A549 (cell line): Measurements from ENCODE around the gene CCS. TPM values are rescaled to one million over a fixed set of nuclear protein-coding genes. Genes with fewer than 3 reads are reported as not detected.
"Not testable (repeated sequence)": the region's sequence is repeated elsewhere in the genome, so short reads cannot be mapped to it uniquely, and the experiment has no call there.

Experiments
- ATAC-seq, 2 experiments: fragments of 200-7000 bp in 1 of 2; fragments of >200 bp in 1 of 2; cut with Nextera tagmentation in 1 of 2; cut with Tn5 transposase in 1 of 2; 3 replicates each; pipeline versions ENCODE4 v1.8.0 to v1.9.1; 2018 to 2020; ENCODE audit warnings: mild to moderate bottlenecking in 1 of 2, moderate library complexity in 1 of 2
- CTCF ChIA-PET: fragments of 300-600 bp; sonication (Branson Sonifier 250); formaldehyde crosslinking; extraction: SDS; loops from one replicate; lab custom pipeline; 2021; ENCODE audit warnings: antibody characterized with exemption, inconsistent platforms; lab: Yijun Ruan, JAX
- POLR2A ChIA-PET: fragments of 350-600 bp; formaldehyde crosslinking; extraction: SDS; loops from one replicate; lab custom pipeline; 2021; ENCODE audit warnings: antibody characterized with exemption, inconsistent platforms; lab: Yijun Ruan, JAX
- DNase-seq, 2 experiments: peaks; one replicate each; pipeline versions ENCODE4 v3.0.0 to v3.0.0-alpha.2; 2011 to 2016; ENCODE audit warnings: low read depth in 1 of 2, low spot score in 1 of 2
- FAIRE-seq: peaks from 2 replicates; lab custom pipeline; 2011; peaks lifted over from hg19 to GRCh38; lab: Jason Lieb, UNC
- H3K27ac ChIP-seq, 2 experiments: fragments of >200 bp; sonication (Bioruptor Twin); formaldehyde crosslinking; 3 replicates each; pipeline ENCODE4 v1.5.1; 2016 to 2017
- H3K4me1 ChIP-seq: fragments of >200 bp; sonication (Bioruptor Twin); formaldehyde crosslinking; 3 replicates; pipeline ENCODE4 v1.6.1; 2016
- H3K4me2 ChIP-seq: fragments of >200 bp; sonication (Bioruptor Twin); formaldehyde crosslinking; 3 replicates; pipeline ENCODE4 v1.6.1; 2016
- H3K4me3 ChIP-seq: fragments of >200 bp; sonication (Bioruptor Twin); formaldehyde crosslinking; 3 replicates; pipeline ENCODE4 v1.5.1; 2016
- H3K9me3 ChIP-seq: fragments of >200 bp; sonication (Bioruptor Twin); formaldehyde crosslinking; 3 replicates; pipeline ENCODE4 v1.6.1; 2016
- BHLHE40 ChIP-seq: IDR thresholded peaks from 2 replicates; pipeline ENCODE4 v1.6.1; 2012; ENCODE audit warnings: low read depth, low read length, inconsistent platforms
- CBX8 ChIP-seq: fragments of 200-600 bp; sonication (generic); IDR thresholded peaks from 2 replicates; pipeline ENCODE4 v1.6.1; 2016
- CEBPB ChIP-seq, 2 experiments: fragments of >200 bp in 1 of 2; sonication (Bioruptor Twin) in 1 of 2; formaldehyde crosslinking in 1 of 2; IDR thresholded peaks; 2 replicates each; pipeline ENCODE4 v1.6.1; 2012 to 2016
- CTCF ChIP-seq: fragments of >200 bp; sonication (Bioruptor Twin); formaldehyde crosslinking; IDR thresholded peaks from 3 replicates; pipeline ENCODE4 v1.5.1; 2016
- EHMT2 ChIP-seq: fragments of 200-600 bp; sonication (generic); IDR thresholded peaks from 2 replicates; pipeline ENCODE4 v1.6.1; 2016; ENCODE audit warnings: antibody characterized with exemption, low read depth, mild to moderate bottlenecking, moderate library complexity
- EP300 ChIP-seq, 2 experiments: fragments of >200 bp; sonication (Bioruptor Twin); formaldehyde crosslinking; IDR thresholded peaks; 2 replicates in 1 of 2; 3 replicates in 1 of 2; pipeline ENCODE4 v1.6.1; 2016 to 2017
- FOSB ChIP-seq: fragments of 250-450 bp; sonication (Bioruptor Pico); IDR thresholded peaks from 2 replicates; pipeline ENCODE4 v1.5.0; 2020; ENCODE audit warnings: mild to moderate bottlenecking, moderate library complexity
- FOSL2 ChIP-seq, 2 experiments: fragments of 450-650 bp in 1 of 2; fragments of >200 bp in 1 of 2; sonication (Bioruptor Twin) in 1 of 2; formaldehyde crosslinking; IDR thresholded peaks; 2 replicates each; pipeline versions ENCODE4 v1.5.0 to v1.6.1; 2016 to 2020; ENCODE audit warnings: mild to moderate bottlenecking in 1 of 2, moderate library complexity in 1 of 2
- GATA3 ChIP-seq: IDR thresholded peaks from 2 replicates; pipeline ENCODE4 v1.6.1; 2012; ENCODE audit warnings: borderline replicate concordance
- HES2 ChIP-seq: fragments of >200 bp; sonication (Bioruptor Twin); formaldehyde crosslinking; IDR thresholded peaks from 2 replicates; pipeline ENCODE4 v1.6.1; 2016
- HMGXB4 ChIP-seq: fragments of 250-450 bp; sonication (Bioruptor Pico); IDR thresholded peaks from 2 replicates; pipeline ENCODE4 v1.5.0; 2021; ENCODE audit warnings: mild to moderate bottlenecking, moderate library complexity, borderline replicate concordance
- HOXA7 ChIP-seq: fragments of 250-450 bp; sonication (Bioruptor Pico); IDR thresholded peaks from 2 replicates; pipeline ENCODE4 v1.5.0; 2020; ENCODE audit warnings: mild to moderate bottlenecking, moderate library complexity
- HOXB5 ChIP-seq: fragments of 250-450 bp; sonication (Bioruptor Pico); IDR thresholded peaks from 2 replicates; pipeline ENCODE4 v1.5.0; 2020; ENCODE audit warnings: mild to moderate bottlenecking, moderate library complexity
- JUN ChIP-seq, 2 experiments: fragments of >200 bp; sonication (Bioruptor Twin); formaldehyde crosslinking; IDR thresholded peaks; 2 replicates in 1 of 2; 3 replicates in 1 of 2; pipeline ENCODE4 v1.6.1; 2016 to 2017
- JUNB ChIP-seq: fragments of >200 bp; sonication (Bioruptor Twin); formaldehyde crosslinking; IDR thresholded peaks from 2 replicates; pipeline ENCODE4 v1.6.1; 2016
- MAX ChIP-seq: IDR thresholded peaks from 2 replicates; pipeline ENCODE4 v1.6.1; 2012
- MAZ ChIP-seq: fragments of 150-350 bp; IDR thresholded peaks from 2 replicates; pipeline ENCODE4 v1.6.1; 2014; ENCODE audit warnings: antibody characterized with exemption, low read depth, low read length, borderline replicate concordance
- NPAS2 ChIP-seq: fragments of 250-450 bp; sonication (Bioruptor Pico); IDR thresholded peaks from 2 replicates; pipeline ENCODE4 v1.8.0; 2022; ENCODE audit warnings: mild to moderate bottlenecking, moderate library complexity, borderline replicate concordance
- NR3C1 ChIP-seq: fragments of >200 bp; sonication (Bioruptor Twin); formaldehyde crosslinking; IDR thresholded peaks from 3 replicates; pipeline ENCODE4 v1.6.1; 2017
- PBX3 ChIP-seq: IDR thresholded peaks from 2 replicates; pipeline ENCODE4 v1.6.1; 2012
- POLR2AphosphoS2 ChIP-seq: conservative IDR thresholded peaks from 2 replicates; pipeline ENCODE4 v1.6.1; 2012; ENCODE audit warnings: low read length, improper control_type of control experiment, inconsistent platforms
- WGBS: methylation state at CpG from one replicate; pipeline ENCODE4 v1.1.6; 2017; ENCODE audit errors: missing lambda C conversion rate; 5-methylcytosine and 5-hydroxymethylcytosine counted together
- polyA plus RNA-seq, 4 experiments: library from polyadenylated mRNA; depleted of rRNA in 3 of 4; stranded (reverse); fragments of >200 nt; fragmentation: RNase III in 1 of 4; extraction: RNeasy Plus Mini Kit Qiagen cat#74134 plus additional on column Dnase treatment in 1 of 4; gene quantifications; 2 replicates in 3 of 4; 3 replicates in 1 of 4; pipeline ENCODE4 v1.2.3, GENCODE V29; 2011 to 2017

CCS gene
- polyA plus RNA-seq, 2 of the 4 experiments (the other 2 are of a cell fraction): 18.3 to 46.5 TPM

GRCh38 chr11:66604155-66604554 is 11.2 kb downstream of the CCS start:
- ChIA-PET POLR2A (no interaction called here), CTCF (interaction anchor here (1.0 kb wide), 1 partner anchor 12 kb away, joined by 8 read pairs; the partner anchor contains the start of gene CCDC87)
- H3K9me3 ChIP-seq: no peaks in the 10 kb centered on the region
- 81% methylated on average over 5 of the region's 5 CpGs for WGBS
- no peak for TF ChIP-seq CTCF
- TF ChIP-seq CBX8: no peak
- no peak for ATAC-seq
- DNase-seq: no peak
- no peak overlapping the region for H3K4me2 ChIP-seq
- H3K4me1 ChIP-seq: peaks cover 30% of the 10 kb centered on the region
- no peak overlapping the region for H3K4me3 ChIP-seq
- no peak for FAIRE-seq
- H3K27ac ChIP-seq: no peak overlapping the region

- not testable (repeated sequence) for ATAC-seq, H3K4me3 ChIP-seq, DNase-seq, FAIRE-seq, H3K9me3 ChIP-seq
- ChIA-PET POLR2A (interaction anchor here (1.0 to 3.0 kb wide), 4 partner anchors 10 to 71 kb away, joined by 4 to 44 read pairs (median 10); partner anchors contain the start of genes CCDC87, RBM14, RBM4 and RBM4B), CTCF (interaction anchor here (0.8 to 1.9 kb wide), 6 partner anchors 11 to 71 kb away, joined by 3 to 8 read pairs (median 6); partner anchors contain the start of gene RBM4B)
- H3K4me1 ChIP-seq: peaks cover 30% of the 10 kb centered on the region
- H3K27ac ChIP-seq: peak overlapping the region; percentile 58 to 82
- H3K4me2 ChIP-seq: peak overlapping the region; percentile 50
- WGBS: 92% methylated on average over 3 of the region's 3 CpGs
Measured at GRCh38 chr11:66606608-66607007, 13.6 kb downstream of the CCS start.

GRCh38 chr11:66607126-66607834 is 14.3 kb downstream of the CCS start:
- CTCF ChIA-PET: interaction anchor here (0.6 to 1.9 kb wide), 8 partner anchors 8 to 199 kb away, joined by 3 to 8 read pairs (median 6); no protein-coding TSS in a partner anchor
- no peaks in the 10 kb centered on the region for H3K9me3 ChIP-seq
- ATAC-seq: peak; percentile 79 to 81
- peaks cover 30% of the 10 kb centered on the region for H3K4me1 ChIP-seq
- POLR2A ChIA-PET: interaction anchor here (1.0 to 3.0 kb wide), 4 partner anchors 10 to 70 kb away, joined by 4 to 44 read pairs (median 10); partner anchors contain the start of genes CCDC87, RBM14, RBM4 and RBM4B
- WGBS: 21% methylated on average over 8 of the region's 8 CpGs
- TF ChIP-seq PBX3: no peak
- no peak; the same call in 1 of the 2 replicates for TF ChIP-seq FOSL2 (IDR thresholded peaks at IDR 0.05)
- peak; percentile 54 for TF ChIP-seq FOSL2 (CRISPR knock-in tag; IDR thresholded peaks at IDR 0.05)
- no peak for TF ChIP-seq GATA3
- no peak for TF ChIP-seq HOXA7 (CRISPR knock-in tag)
- peak in 1 of 2 experiments; percentile 33; a peak in 1 of 5 replicates for TF ChIP-seq JUN (IDR thresholded peaks at IDR 0.05)
- TF ChIP-seq MAX: no peak
- 0 out of 5 replicates have a peak, but pooled peaks of 1 of the 2 experiments have one; percentile 29 for TF ChIP-seq EP300 (IDR thresholded peaks at IDR 0.05)
- no peak for TF ChIP-seq HOXB5 (CRISPR knock-in tag)
- no peak for TF ChIP-seq NR3C1
- TF ChIP-seq HES2: no peak
- TF ChIP-seq NPAS2 (CRISPR knock-in tag): no peak
- no peak for TF ChIP-seq HMGXB4 (CRISPR knock-in tag)
- TF ChIP-seq JUNB: peak; percentile 17; the same call in 1 of the 2 replicates
- TF ChIP-seq POLR2AphosphoS2: no peak
- no peak for TF ChIP-seq EHMT2
- no peak for TF ChIP-seq BHLHE40
- TF ChIP-seq FOSB (CRISPR knock-in tag): no peak
- TF ChIP-seq CEBPB (IDR thresholded peaks at IDR 0.05): peak; percentile 31 to 44; a peak in 2 of 4 replicates
- no peak for TF ChIP-seq MAZ
- TF ChIP-seq, all 56 proteins: peak for 5
- Histone ChIP-seq H3K27ac (peak overlapping the region; percentile 58 to 82), H3K4me3 (no peak overlapping the region), H3K4me2 (peak overlapping the region; percentile 50)
- DNase-seq (peak in 1 of 2 experiments; percentile 55), FAIRE-seq (no peak)
